Activated CD8-positive, alpha-beta memory T cell treated with anti-CD3 and anti-CD28 coated beads, Interleukin-2, amount 50 U/mL, for 48 hours (primary cell): ENCODE data around the gene LSM7.
A peak's percentile ranks its signal among the peaks of the same experiment; 100 is the strongest.

Experiments
- DNase-seq: peaks from one replicate; pipeline ENCODE4 v3.0.0-alpha.2; 2020

LSM7 gene

DNA sequence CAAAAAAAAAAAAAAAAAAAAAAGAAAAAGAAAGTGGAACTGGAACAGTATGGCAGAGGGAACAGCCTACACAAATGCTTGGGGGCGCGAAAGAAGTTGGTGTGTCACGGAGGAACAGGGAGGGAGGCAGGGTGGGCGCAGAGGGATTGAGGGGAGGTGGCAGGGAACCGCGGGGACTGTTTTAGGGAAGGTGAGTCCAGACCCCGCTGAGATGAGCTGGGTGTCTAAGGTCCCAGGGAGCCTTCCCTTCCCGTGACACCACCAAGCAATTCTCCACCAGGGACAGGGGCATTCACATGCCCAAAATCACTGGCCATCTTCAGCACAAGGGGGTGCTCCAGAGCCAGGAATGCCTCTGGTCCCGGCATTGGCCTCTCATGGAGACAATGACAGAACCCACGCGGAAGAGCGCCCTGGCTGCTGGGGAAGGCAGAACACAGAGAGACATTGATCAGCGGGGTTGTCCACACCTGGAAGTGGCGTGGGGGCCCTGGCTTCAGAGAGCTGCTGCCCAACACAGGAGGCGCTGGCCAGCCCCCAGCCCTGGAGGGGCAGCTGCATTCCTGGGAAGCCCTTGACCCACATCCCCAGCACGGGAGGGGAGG is 53.4 kb downstream of the LSM7 start:
- no peak for DNase-seq

DNA sequence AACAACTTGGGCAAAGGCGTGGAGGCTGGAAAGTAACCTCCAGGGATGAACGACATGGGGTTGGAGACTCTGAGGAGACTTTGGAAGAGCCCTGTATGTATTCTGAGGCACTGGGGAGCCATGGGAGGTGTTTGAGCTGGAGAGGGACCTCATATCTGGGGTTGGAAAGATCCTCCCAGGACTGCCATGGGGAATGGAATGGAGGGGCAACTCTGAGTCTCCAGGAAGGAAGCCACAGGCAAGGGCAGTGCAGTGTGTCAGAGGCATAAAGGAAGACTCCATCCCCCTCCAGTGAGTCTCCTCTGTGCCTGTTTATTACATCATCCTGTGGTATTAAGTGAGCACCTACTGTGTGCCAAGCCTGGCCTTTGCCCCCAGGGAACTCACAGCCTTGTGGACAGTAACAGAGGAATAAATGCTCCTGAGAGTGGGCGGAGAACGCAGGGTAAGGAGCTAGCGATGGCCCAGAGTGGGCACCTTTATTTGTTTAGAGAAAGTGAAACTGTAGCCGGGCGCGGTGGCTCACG is 54.1 kb downstream of the LSM7 start:
- no peak for DNase-seq

DNA sequence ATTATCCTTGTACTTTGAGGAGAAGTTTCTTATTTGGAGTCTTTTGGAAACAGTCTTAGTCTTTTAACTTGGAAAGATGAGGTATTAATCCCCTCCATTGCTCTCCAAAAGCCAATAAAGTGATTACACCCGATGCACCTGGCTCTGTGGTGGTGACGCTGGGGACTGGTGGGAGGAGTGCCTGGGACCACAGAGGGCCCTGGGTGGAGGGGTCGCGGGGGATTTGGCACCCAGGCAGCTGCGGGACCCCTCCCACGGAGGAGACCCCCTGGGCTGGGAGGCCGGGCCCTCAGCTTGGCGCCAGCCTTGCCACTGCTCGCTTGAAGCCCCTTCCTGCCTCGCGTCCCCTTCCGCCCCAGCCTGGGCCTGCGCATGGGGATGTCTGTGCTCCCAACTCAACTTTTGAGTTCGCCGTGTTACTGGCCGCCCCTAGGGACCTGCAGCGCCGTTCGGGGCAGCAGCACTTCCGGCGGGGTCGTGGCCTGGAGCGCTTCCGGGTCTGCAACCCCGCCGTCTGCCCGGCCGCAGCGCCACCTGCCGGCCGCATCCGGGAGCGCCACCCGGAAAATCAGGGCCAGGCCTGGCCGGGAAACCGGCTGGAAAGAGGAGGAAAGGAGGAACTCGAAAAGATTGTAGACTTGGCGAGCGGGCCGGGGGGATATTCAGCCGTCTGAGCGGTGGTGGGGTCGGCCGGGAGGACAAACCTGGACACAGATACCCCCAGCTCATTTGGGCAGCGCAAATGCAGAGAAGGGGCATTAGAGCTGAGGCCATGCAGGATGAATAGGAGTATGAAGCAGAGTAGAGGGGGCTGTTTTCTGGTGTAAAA is 54.8 kb downstream of the LSM7 start:
- DNase-seq: peak; percentile 95
